GM03348 (cell line): ENCODE measurements around the gene CLDND2.

Experiments
- DNase-seq: peaks from one replicate; pipeline ENCODE4 v3.0.0; 2012; ENCODE audit warnings: low spot score

CLDND2 gene

GRCh38 chr19:51382004-51382403, 13.2 kb upstream of the CLDND2 start:
- DNase-seq = no peak

- no peak for DNase-seq
Observed at GRCh38 chr19:51380379-51380778, 11.6 kb upstream of the CLDND2 start.

DNA sequence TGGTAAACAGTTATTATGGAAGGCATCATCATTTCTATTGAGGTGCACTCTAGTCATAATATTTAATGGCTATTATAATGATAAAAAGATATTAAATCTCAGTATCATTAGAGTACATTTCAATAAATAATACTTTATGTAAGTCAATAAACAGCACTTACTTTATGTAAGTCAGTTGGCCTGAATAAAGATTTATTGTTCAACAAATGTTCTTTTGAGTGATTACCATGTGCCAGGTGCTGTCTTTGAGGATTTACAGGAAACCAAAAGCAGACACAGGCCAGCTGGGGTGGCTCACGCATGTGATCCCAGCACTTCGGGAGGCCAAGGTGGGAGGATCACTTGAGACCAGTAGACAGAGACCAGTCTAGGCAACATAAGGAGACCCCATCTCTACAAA, 8.6 kb upstream of the CLDND2 start:
- DNase-seq = no peak

- DNase-seq = no peak
Observed at GRCh38 chr19:51375504-51376221, 6.9 kb upstream of the CLDND2 start.

GRCh38 chr19:51372649-51373504, 4.1 kb upstream of the CLDND2 start, which contains the start of gene NKG7:
TSS of gene NKG7 (minus strand) at chr19:51372654. CDS start at chr19:51372535, 119 bp downstream.
- no peak for DNase-seq

DNA sequence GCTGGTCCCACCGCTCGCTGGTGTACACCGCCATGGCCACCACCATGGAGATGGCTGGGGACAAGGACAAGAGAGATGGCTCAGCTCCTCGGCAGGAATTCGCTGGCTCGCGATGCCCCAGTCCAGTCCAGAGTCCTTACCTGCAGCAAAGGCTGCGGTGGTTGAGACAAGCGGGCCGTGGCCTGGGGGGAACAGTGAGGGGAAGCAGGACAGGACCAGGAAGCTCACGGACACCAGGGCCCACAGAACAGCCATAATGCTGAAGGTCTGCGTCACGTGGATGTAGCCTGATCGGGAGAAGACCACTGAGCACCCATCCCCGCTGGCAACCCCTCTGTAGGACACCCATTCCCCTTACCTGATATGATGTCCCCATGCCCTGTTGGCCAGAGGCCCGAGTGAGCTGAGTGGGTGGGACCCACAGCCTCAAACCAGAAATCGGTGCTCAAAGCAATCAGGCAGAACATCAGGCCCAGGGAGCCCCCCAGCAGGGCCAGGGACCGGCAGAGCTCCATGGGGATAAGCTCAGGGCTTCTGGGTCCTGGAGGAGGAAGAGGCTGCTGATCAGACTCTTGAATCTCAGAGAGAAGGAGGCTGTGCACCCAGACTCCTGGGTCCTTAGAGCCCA, 3.3 kb upstream of the CLDND2 start:
- DNase-seq = no peak

DNA sequence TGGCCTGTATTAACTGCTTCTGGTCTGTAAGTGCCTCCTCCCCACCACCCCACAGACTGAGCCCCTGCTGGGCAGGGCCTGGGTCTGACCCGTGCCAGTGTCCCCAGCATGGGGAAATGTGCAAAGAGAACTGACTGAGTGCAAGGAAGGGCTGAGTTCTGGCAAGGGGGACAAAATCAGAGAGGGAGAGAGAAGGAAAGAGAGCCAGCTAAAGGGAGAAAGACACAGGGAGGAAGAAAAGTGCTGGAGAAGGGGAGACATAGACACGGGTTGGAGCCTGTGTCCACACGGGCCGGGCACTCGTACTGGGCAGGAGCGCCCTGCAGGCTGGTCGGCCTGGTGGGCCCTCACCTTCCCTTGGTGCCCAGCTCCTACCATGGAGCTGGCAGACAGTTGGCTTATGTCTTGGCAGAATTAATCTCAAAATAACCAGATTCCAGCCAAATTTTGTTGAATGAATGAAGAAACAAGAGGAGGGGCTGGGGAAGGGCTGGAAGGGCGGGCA, 2.4 kb upstream of the CLDND2 start:
- DNase-seq = no peak

GRCh38 chr19:51370230-51370629, 1.4 kb upstream of the CLDND2 start:
- no peak for DNase-seq

- DNase-seq = peak; percentile 99
Observed at GRCh38 chr19:51367565-51368365, 1.0 kb downstream of the CLDND2 start.

DNA sequence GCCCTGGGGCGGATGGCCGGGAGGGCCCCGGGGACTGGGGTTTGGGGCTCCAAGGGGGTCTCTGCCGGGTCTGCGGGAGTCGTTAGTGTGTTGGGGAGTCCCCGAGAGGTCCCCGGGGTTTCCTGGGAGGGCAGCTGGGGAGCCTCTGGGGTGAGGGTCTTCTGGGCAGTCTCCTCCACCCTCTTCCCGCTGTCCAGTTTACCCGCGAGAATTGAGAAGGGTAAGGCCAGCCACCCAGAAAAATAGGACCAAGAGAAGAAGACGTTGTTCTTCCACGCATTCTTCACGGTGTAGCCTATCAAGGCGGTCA, 1.6 kb downstream of the CLDND2 start:
- no peak for DNase-seq

GRCh38 chr19:51366389-51367254, 2.2 kb downstream of the CLDND2 start:
- peak; percentile 99 for DNase-seq

DNA sequence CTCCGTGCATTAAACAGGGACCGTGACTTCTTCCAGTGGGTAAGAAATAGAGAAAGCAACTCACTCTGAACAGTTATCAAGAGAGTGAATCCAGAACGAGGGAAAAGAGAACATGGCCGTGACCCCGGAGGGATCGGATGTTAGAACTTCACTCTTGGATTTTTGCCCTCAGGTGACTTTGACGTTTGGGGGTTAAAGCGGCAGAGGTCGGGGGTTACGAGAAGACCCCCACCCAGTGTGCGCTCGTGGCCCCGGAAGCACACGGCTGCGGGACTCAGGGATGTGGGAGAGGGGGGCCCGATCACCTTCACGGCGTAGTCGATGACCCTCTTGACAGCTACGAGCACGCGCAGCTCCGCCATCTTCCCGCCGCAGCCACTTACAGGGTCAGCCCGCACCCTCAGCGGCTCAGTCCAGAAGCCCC, 2.8 kb downstream of the CLDND2 start, which contains the start of gene ETFB:
TSS of gene ETFB (minus strand) at position 424 of the 424 bp plus-strand sequence. CDS start at position 362, 62 bp downstream.
- DNase-seq = no peak

GRCh38 chr19:51365211-51365964, 3.4 kb downstream of the CLDND2 start:
- DNase-seq = peak; percentile 48

GRCh38 chr19:51364200-51365106, 4.3 kb downstream of the CLDND2 start:
- DNase-seq = no peak

- DNase-seq = no peak
Observed at GRCh38 chr19:51361239-51361638, 7.6 kb downstream of the CLDND2 start.

DNA sequence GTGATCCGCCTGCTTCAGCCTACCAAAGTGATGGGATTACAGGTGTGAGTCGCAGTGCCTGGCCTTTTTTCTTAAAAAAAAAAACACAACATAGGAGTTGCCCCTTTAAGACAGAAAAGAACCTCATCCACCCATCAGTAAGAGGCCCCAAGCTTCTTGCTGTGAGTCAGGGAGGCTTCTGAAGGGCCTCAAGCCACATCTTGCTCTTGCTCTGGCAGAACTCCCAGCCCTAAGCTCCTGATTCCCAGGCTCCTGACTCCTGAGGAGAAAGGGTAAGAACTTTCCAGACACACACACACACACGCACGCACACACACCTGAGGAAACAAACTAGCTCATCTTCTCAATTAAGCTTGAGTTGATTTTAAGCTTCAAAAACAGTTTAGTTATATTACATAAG, 9.5 kb downstream of the CLDND2 start:
- peak; percentile 81 for DNase-seq

GRCh38 chr19:51357952-51358351, 10.9 kb downstream of the CLDND2 start:
- no peak for DNase-seq

- no peak for DNase-seq
Observed at GRCh38 chr19:51356159-51356801, 12.5 kb downstream of the CLDND2 start.
